GM21528 (cell line): Measurements from ENCODE around the gene ALDH1L1.

ENCODE experiments used
- ATAC-seq: cut with Tn5 transposase; IDR thresholded peaks from one replicate; pipeline ENCODE4 v1.9.1; 2021; ENCODE audit warnings: mild to moderate bottlenecking, moderate library complexity; ENCODE audit not compliant: unreplicated experiment, low FRiP score

ALDH1L1 gene

DNA sequence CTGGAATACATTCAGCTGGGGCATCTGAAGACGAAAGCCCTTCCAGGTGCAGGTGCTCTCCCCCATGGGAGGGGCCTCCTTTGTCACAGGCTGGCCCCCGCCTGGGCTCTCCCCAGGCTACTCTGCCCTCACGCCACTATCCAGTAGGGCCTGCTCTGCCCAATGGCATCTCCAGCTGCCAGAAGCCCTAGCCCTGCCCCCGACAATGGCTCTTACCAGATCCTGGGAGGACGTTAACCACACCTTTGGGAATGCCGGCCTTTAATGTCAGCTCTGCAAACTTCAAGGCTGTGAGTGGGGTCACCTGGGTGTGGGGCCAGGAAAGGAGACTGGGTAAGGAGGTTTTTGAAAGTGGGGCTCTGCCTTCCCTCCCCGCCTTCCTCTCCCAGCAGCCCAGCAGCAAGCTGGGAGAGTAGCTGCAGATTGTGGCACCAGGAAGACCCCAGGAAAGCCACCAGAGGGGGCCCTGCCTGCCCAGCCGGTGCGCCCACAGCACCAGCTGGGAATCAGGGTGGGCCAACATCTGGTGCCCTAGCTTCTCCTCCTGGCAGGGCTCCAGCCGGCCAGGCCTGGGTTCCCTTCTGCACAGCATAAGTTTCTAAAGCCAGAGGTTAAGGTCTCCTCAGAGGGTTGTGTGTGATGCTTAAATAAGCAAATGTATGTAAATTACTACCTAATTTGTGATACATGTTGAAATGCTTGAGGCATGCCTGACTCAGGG lies 56.1 kb downstream of the ALDH1L1 start:
- no peak for ATAC-seq

GRCh38 chr3:126121632-126122031 lies 58.8 kb downstream of the ALDH1L1 start:
- ATAC-seq: no peak

- no peak for ATAC-seq
Measured at GRCh38 chr3:126121074-126121473, 59.3 kb downstream of the ALDH1L1 start.

DNA sequence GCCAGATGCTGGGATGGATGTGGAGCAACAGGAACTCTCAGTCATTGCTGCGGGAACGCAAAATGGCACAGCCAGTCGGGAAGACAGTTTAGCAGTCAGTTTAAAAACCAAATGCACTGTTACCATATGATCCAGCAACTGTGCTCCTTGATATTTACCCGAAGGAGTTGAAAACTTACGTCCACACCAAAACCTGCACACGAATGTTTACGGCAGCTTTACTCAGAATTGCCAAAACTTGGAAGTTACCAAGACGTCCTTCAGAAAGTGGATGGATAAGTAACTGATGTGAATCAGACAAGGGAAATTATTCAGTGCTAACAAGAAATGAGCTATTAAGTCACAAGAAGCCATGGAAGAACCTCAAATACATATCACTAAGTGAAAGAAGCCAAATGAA lies 60.4 kb downstream of the ALDH1L1 start:
- no peak for ATAC-seq

- ATAC-seq: no peak
Measured at GRCh38 chr3:126119008-126119675, 61.2 kb downstream of the ALDH1L1 start.

DNA sequence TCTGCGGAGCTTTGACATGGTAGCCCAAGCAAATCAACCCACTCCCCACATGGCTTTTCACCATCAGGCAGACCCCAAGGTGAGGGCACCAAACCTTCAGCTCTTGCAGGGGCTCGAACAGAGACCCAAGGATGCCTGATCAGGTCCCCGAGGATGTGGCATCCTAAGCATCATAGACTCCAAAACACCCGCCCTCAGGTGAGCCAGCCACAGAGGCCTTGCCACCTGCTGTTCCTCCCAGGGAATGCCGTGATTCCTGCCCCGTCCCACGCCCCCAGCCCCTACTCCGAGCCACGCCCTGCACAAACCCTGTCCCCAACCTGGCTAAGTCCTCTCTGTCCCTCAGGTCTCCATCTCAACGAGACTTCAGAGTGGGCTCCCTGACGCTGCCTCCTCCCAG lies 61.8 kb downstream of the ALDH1L1 start:
- no peak for ATAC-seq

DNA sequence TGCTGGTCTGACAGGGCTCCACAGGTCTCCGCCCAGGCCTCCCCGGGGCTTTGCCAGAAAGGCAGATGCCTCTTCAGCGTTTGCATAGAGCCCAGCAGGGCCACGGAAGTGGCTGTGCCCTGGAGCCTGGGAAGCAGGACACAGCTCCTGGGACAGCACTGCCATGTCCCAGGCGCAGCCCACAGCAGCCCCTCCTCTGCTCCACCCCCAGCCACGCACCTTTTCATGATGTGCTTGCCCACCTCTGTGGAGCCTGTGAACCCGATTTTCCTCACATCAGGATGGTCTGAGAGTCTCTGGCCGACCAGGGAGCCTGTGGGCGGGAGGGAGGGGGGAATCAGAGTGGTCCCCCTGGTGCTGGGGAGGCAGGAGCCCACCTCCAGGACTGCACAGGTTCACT lies 62.6 kb downstream of the ALDH1L1 start:
- no peak for ATAC-seq

- ATAC-seq: no peak
Measured at GRCh38 chr3:126117212-126117611, 63.2 kb downstream of the ALDH1L1 start.

DNA sequence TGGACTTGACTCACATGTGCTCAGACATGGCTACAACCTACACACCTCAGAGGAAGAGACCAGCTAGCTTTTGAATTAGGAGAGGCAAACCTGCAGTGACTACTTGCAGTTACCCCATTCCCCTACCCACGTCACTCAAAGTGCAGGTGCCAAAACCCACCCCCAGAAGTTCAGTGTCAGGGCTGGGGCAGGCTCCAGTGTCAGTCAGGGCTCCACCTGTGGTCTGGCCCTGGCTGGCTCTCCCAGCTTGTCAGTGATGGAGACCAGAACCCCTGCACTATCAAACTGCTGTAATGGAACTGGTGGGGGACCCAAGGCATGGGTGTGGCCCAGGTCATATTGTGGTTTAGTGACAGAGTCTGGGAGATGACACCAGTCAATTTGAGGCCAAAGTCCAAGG lies 63.9 kb downstream of the ALDH1L1 start:
- ATAC-seq: no peak

DNA sequence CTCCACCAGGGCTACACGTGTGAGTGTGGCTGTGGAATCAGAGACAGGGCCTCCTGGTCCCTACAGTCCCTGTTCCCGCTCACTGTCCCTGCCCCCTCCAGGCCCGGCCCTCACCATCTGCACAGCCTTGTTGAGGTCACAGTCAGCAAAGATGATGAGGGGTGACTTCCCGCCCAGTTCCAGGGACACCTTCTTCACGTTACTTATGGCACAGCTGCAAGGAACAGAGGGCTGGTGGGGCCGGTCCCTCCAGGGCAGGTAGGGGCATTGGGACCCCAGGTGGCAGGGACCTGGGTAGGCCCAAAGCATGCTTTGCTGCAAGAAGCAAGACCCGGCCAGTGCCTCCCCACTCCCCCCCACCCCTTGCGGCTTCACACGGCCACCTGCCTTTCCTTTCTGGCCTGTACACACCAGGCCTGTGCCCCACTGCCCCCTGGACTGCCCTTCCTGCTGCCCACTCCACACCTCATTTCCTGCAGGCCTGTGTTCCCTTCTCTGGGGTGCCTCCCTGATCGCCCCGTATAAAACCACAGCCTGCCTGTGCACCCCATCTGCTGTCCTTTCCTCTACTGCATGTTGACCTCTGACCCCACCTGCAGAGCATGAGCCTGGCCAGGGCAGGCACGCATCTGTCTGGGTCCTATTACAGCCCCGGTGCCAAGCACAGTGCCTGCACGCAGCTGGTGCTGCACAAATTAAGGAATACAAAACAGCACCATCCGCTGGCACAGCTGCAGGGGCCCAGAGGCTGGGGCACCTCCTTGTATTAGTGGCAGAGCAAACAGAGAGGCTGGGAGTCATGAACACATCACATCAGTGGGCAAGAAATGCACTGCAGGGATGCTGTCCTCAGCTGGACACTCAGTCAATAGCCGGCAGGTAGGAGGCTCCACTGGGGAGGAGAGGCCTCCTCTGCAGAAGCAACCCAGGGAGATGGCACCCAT lies 65.7 kb downstream of the ALDH1L1 start:
- no peak for ATAC-seq

- no peak for ATAC-seq
Measured at GRCh38 chr3:126113733-126114442, 66.5 kb downstream of the ALDH1L1 start.

DNA sequence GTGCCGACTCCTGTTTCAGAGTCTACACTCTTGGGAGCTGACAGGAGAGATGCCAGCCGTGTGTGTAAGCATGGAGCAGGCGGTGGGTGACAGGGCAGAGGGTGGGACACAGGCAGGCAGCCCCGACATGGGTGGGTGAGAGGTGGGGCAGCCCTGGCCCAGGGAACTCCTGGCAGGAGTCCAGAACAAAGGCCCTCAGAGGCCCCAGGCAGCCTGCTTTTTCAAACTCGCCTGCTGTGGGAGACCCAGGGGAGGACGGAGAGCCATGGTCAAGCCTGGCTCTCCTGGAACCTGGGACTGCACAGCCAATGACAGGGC lies 67.2 kb downstream of the ALDH1L1 start:
- ATAC-seq: no peak

GRCh38 chr3:126112531-126113237 lies 67.7 kb downstream of the ALDH1L1 start:
- ATAC-seq: no peak

GRCh38 chr3:126111566-126112475 lies 68.6 kb downstream of the ALDH1L1 start:
- no peak for ATAC-seq

DNA sequence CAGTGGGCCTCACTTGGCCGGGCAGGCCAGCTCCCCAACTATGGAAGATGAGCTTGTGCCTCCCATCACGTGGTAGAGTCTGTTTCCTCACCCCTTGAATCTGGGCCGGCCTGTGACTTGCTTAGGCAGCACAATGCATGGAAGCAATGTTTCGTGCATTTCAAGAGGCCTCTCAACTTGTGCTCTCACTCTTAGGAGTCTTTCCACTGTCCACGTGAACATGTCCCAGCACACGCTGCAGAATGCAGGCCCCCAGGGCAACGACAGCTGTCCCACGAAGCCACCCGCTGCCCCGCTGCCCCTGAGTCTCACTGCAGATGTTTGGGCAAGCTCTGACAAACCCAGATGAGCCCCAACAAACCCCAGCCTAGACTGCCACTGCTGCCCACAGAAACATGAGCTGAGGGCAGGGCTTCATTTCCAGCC lies 69.2 kb downstream of the ALDH1L1 start:
- ATAC-seq: no peak

DNA sequence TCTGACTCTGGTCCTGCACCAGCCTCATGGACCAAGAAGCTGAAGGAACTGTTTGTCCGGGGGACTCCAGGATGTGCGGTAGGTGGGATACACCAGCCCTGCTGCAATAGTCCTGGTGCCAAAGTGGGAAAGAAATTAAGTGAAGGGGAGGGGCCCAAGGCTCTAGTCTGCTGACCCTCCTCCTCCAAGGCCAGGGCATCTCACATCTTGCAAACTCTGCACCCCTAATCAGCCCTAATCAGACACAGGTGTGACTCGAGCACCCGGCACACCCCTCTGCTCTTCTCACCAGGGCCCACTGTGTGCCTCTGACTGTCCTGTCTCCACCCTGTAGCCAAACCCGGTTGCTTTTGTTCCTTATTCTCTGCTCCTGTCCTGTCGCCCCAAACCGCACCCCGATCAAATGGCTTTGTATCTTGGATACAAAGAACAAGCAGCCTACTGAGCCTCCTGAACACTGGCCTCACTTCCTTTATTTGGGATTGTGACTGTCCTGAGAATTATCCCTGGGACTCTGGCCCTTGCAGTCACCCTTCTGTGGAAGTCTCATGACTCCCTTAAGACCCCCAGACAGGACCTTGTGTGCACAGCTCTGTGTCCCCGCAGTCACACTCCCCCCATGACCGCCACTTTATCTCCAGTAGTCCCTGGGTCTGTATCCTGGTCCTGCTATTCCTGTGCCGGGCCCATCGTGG lies 69.8 kb downstream of the ALDH1L1 start:
- no peak for ATAC-seq

GRCh38 chr3:126109880-126110235 lies 70.5 kb downstream of the ALDH1L1 start:
- no peak for ATAC-seq

- ATAC-seq: no peak
Measured at GRCh38 chr3:126109146-126109879, 71.1 kb downstream of the ALDH1L1 start.
